Gastroesophageal sphincter (tissue), 3 donors: Measurements from ENCODE around the gene MED29.

Experiments
- CTCF ChIP-seq, 4 experiments: fragments of 200-600 bp in 2 of 4; fragments of 450-650 bp in 2 of 4; sonication (generic) in 1 of 4; IDR thresholded peaks; one replicate each; pipeline ENCODE4 v1.5.1; 2017 to 2019; ENCODE audit warnings: antibody characterized with exemption in 4 of 4, mild to moderate bottlenecking in 2 of 4, moderate library complexity in 2 of 4
- POLR2A ChIP-seq, 2 donors: fragments of 450-650 bp; IDR thresholded peaks; one replicate each; pipeline ENCODE4 v1.6.1; 2017; ENCODE audit warnings: antibody characterized with exemption in 2 of 2, mild to moderate bottlenecking in 2 of 2, moderate library complexity in 1 of 2
- POLR2AphosphoS5 ChIP-seq: sonication (generic); formaldehyde crosslinking; IDR thresholded peaks from one replicate; pipeline ENCODE4 v1.6.1; 2017; ENCODE audit warnings: antibody characterized with exemption

GRCh38 chr19:39446365-39447084 lies 55.3 kb downstream of the MED29 start:
- TF ChIP-seq CTCF (IDR thresholded peaks at IDR 0.05): no peak
- TF ChIP-seq POLR2AphosphoS5: no peak
- no peak for TF ChIP-seq POLR2A (IDR thresholded peaks at IDR 0.05)
